ENCODE data around the gene DLG1.

Gene DLG1

GRCh38 chr3:197336348-197336747, 37.9 kb upstream of the DLG1 start:
- no peaks in the 10 kb centered on the region for H3K4me1 ChIP-seq (ENCODE audit: control insufficient read depth in 1 of 2, insufficient read depth in 1 of 2, low read depth in 1 of 2, low read length in 1 of 2)
- H3K9me3 ChIP-seq = no peaks in the 10 kb centered on the region
- peaks cover 3% of the 10 kb centered on the region for H3K27me3 ChIP-seq
- H3K36me3 ChIP-seq = no peaks in the 10 kb centered on the region
- H3K4me3 ChIP-seq (ENCODE audit: low read depth in 1 of 2, low read length in 1 of 2) = no peak overlapping the region
- TF ChIP-seq CTCF (IDR thresholded peaks at IDR 0.05) = no peak
- H3K27ac ChIP-seq = no peak overlapping the region

DNA sequence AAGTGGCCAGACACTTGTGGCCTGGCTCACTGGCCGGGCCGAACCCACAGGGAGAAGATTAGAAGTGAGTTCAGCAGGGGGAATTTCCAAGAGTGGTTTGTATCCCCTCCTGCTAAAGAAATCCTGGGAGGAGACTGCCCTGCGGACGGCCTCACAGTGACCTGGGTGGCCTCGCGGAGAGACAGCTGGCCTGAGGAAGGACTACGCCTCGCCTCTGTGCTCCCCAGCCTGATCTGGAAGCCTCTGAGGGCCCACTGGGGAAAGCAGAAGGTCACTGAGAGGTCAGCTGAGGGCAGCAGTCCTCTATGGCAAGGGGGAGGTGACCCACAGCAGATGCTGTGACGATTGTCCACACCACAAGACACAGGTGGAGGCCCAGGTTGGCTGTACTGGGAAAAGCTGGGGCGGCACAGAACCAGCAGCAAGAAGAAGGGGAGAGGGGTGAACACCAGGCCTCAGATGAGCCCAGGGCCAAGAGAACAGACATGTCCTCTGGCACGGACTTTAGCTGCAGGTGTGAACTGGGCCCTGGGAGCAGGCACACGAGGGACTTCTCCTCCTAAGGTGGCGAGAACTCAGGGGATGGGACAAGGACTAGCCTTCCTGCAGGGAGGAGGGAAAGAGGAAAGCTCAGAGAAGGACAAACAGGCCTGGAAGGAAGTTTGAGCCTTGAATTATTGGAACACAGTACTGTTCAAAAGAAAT, 37.2 kb upstream of the DLG1 start:
- Histone ChIP-seq H3K36me3 (no peaks in the 10 kb centered on the region), H3K9me3 (no peaks in the 10 kb centered on the region), H3K27me3 (peaks cover 3% of the 10 kb centered on the region), H3K27ac (no peak overlapping the region), H3K4me1 (ENCODE audit: control insufficient read depth in 1 of 2, insufficient read depth in 1 of 2, low read depth in 1 of 2, low read length in 1 of 2) (no peaks in the 10 kb centered on the region), H3K4me3 (ENCODE audit: low read depth in 1 of 2, low read length in 1 of 2) (no peak overlapping the region)
- no peak for TF ChIP-seq CTCF (IDR thresholded peaks at IDR 0.05)

DNA sequence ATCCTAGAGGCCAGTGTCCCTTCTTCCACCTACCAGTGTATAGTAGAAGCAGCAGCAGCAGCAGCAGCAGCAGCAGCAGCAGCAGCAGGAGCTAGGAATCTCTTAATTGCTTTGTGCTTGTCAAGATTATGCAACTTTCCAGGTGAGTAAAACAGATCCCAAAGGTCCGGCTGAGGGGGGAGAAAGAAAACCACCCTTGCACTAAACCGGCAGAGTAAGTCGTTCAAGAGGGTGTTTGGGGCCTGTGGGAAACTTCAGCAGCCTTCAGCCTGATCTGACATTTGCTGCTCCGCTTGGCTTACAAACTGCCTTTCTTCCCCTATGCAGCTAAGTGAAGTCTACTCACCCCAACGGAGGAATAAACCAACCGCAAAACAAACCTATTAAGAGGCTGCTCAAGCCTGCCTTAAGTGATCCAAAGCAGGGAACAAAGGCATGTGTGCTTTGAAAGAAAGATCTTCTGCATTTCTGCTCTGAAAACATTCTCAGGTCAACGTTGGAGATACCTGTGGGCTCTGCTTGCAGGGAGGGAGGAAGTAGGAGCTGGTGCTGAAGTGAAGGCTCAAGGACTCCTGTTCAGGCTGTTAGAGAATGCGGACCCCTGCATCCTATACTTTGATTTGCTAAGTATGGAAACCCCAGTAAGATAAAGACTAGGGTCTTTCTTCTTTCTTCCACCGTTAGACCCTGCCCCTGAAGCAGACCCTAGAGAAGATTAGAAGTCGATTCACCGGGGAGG, 35.7 kb upstream of the DLG1 start:
- no peaks in the 10 kb centered on the region for H3K36me3 ChIP-seq
- no peaks in the 10 kb centered on the region for H3K4me1 ChIP-seq (ENCODE audit: control insufficient read depth in 1 of 2, insufficient read depth in 1 of 2, low read depth in 1 of 2, low read length in 1 of 2)
- no peaks in the 10 kb centered on the region for H3K9me3 ChIP-seq
- no peak overlapping the region for H3K4me3 ChIP-seq (ENCODE audit: low read depth in 1 of 2, low read length in 1 of 2)
- no peak overlapping the region for H3K27ac ChIP-seq
- H3K27me3 ChIP-seq = peaks cover 3% of the 10 kb centered on the region
- TF ChIP-seq CTCF (IDR thresholded peaks at IDR 0.05) = no peak

DNA sequence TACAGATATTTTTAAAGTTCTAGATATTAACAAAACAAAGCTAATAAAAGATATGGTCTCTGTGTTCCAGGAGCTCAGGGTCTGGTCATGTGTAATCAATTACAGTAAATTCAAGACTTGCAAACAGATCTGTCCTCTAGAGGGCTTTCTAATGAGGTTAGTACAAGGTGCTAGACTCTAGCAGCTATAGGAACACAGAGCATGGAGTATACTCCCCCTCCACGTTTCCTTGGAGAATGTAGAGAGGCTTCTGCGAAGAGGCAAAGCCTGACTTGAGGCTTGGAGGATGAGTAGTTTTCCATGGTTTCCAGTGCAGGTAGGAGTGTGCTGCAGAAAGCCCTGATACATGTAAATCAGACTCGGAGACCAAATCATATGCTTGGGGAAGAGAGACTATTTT, 32.7 kb upstream of the DLG1 start:
- H3K36me3 ChIP-seq = no peaks in the 10 kb centered on the region
- TF ChIP-seq CTCF (IDR thresholded peaks at IDR 0.05) = no peak

DNA sequence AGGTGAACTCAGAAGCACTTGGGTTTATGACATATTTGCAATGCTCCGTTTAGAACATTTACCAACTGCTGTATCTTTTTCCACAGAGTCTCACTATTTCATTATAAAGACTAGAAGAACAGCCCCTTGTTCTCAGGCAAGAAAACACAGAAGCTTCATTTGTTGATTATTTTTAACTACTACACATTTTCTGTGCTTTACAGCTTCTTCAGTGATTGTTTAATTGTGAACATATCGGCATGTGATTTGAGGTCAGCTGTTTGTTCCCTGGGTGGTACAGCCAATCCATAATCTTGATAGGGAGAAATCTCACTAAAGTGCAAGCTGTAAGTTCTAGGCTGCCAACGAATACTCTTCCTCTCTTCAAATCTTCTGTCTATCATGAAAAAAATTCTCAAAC, 31.0 kb upstream of the DLG1 start:
- H3K36me3 ChIP-seq = no peaks in the 10 kb centered on the region
- no peak for TF ChIP-seq CTCF (IDR thresholded peaks at IDR 0.05)
- H3K4me1 ChIP-seq (ENCODE audit: control insufficient read depth in 1 of 2, insufficient read depth in 1 of 2, low read depth in 1 of 2, low read length in 1 of 2) = no peaks in the 10 kb centered on the region
- H3K4me3 ChIP-seq (ENCODE audit: low read depth in 1 of 2, low read length in 1 of 2) = no peak overlapping the region
- peaks cover 7% of the 10 kb centered on the region for H3K27me3 ChIP-seq
- no peak overlapping the region for H3K27ac ChIP-seq
- H3K9me3 ChIP-seq = no peaks in the 10 kb centered on the region

More for the DNA sequence above, 32.7 kb upstream of the DLG1 start:
- no peaks in the 10 kb centered on the region for H3K4me1 ChIP-seq (ENCODE audit: control insufficient read depth in 1 of 2, insufficient read depth in 1 of 2, low read depth in 1 of 2, low read length in 1 of 2)
- H3K4me3 ChIP-seq (ENCODE audit: low read depth in 1 of 2, low read length in 1 of 2) = no peak overlapping the region
- peaks cover 3% of the 10 kb centered on the region for H3K27me3 ChIP-seq
- H3K27ac ChIP-seq = no peak overlapping the region
- no peaks in the 10 kb centered on the region for H3K9me3 ChIP-seq
